ENCODE data around the gene KCTD16. TPM values are rescaled to one million over a fixed set of nuclear protein-coding genes. Genes with fewer than 3 reads are reported as not detected.

Gene KCTD16
- total RNA-seq, 1 donor from 2014 or later: 4.8 TPM

- Mint-ChIP-seq H3K4me3 (no peak overlapping the region), H3K36me3 (no peaks in the 10 kb centered on the region), H3K27me3 (ENCODE audit: low read depth) (no peaks in the 10 kb centered on the region), H3K9me3 (no peaks in the 10 kb centered on the region), H3K4me1 (peaks cover 26% of the 10 kb centered on the region), H3K27ac (no peak overlapping the region)
- DNase-seq (ENCODE audit: low spot score in 2 of 2, unreplicated experiment in 2 of 2): no peak
- no peak for TF ChIP-seq CTCF (IDR thresholded peaks at IDR 0.05; ENCODE audit: unreplicated experiment)
Observed at GRCh38 chr5:144126707-144127106, 44.0 kb upstream of the KCTD16 start.

GRCh38 chr5:144128844-144129243, 41.8 kb upstream of the KCTD16 start:
- H3K9me3 Mint-ChIP-seq: no peaks in the 10 kb centered on the region
- no peak for DNase-seq (ENCODE audit: low spot score in 2 of 2, unreplicated experiment in 2 of 2)
- H3K27ac Mint-ChIP-seq: no peak overlapping the region
- H3K4me1 Mint-ChIP-seq: peaks cover 17% of the 10 kb centered on the region
- TF ChIP-seq CTCF (IDR thresholded peaks at IDR 0.05; ENCODE audit: unreplicated experiment): no peak
- no peaks in the 10 kb centered on the region for H3K27me3 Mint-ChIP-seq (ENCODE audit: low read depth)
- no peaks in the 10 kb centered on the region for H3K36me3 Mint-ChIP-seq
- H3K4me3 Mint-ChIP-seq: no peak overlapping the region

- H3K27me3 Mint-ChIP-seq (ENCODE audit: low read depth): peaks cover 2% of the 10 kb centered on the region
- H3K4me3 Mint-ChIP-seq: no peak overlapping the region
- H3K9me3 Mint-ChIP-seq: no peaks in the 10 kb centered on the region
- no peaks in the 10 kb centered on the region for H3K36me3 Mint-ChIP-seq
- no peak for TF ChIP-seq CTCF (IDR thresholded peaks at IDR 0.05; ENCODE audit: unreplicated experiment)
- peaks cover 10% of the 10 kb centered on the region for H3K4me1 Mint-ChIP-seq
- no peak overlapping the region for H3K27ac Mint-ChIP-seq
- no peak for DNase-seq (ENCODE audit: low spot score in 2 of 2, unreplicated experiment in 2 of 2)
Observed at GRCh38 chr5:144130306-144130705, 40.4 kb upstream of the KCTD16 start.

GRCh38 chr5:144131261-144131660, 39.4 kb upstream of the KCTD16 start:
- Mint-ChIP-seq H3K27me3 (ENCODE audit: low read depth) (peaks cover 2% of the 10 kb centered on the region), H3K9me3 (peaks cover 5% of the 10 kb centered on the region), H3K27ac (no peak overlapping the region), H3K36me3 (no peaks in the 10 kb centered on the region), H3K4me3 (no peak overlapping the region), H3K4me1 (peaks cover 2% of the 10 kb centered on the region)
- DNase-seq (ENCODE audit: low spot score in 2 of 2, unreplicated experiment in 2 of 2): no peak
- no peak for TF ChIP-seq CTCF (IDR thresholded peaks at IDR 0.05; ENCODE audit: unreplicated experiment)

GRCh38 chr5:144133050-144133633, 37.5 kb upstream of the KCTD16 start:
- no peak for TF ChIP-seq CTCF (IDR thresholded peaks at IDR 0.05; ENCODE audit: unreplicated experiment)
- Mint-ChIP-seq H3K27ac (no peak overlapping the region), H3K9me3 (peaks cover 5% of the 10 kb centered on the region), H3K4me1 (peaks cover 2% of the 10 kb centered on the region), H3K36me3 (no peaks in the 10 kb centered on the region), H3K27me3 (ENCODE audit: low read depth) (peaks cover 2% of the 10 kb centered on the region), H3K4me3 (no peak overlapping the region)
- DNase-seq (ENCODE audit: low spot score in 2 of 2, unreplicated experiment in 2 of 2): no peak

Measured in mesothelial cell of epicardium (in vitro differentiated cells).